Jurkat, Clone E6-1 (cell line): ENCODE results near the gene B3GNT8.
"Not testable (repeated sequence)": the region's sequence is repeated elsewhere in the genome, so short reads cannot be mapped to it uniquely, and the experiment has no call there.

ENCODE experiments used
- DNase-seq: peaks from one replicate; pipeline ENCODE4 v3.0.0-alpha.2; 2011; ENCODE audit warnings: low read depth, low spot score
- H3K4me3 ChIP-seq: 2 replicates; pipeline ENCODE4 v1.5.1; 2011; ENCODE audit warnings: mild to moderate bottlenecking, low read length, control low read depth, moderate library complexity

The B3GNT8 gene

DNA sequence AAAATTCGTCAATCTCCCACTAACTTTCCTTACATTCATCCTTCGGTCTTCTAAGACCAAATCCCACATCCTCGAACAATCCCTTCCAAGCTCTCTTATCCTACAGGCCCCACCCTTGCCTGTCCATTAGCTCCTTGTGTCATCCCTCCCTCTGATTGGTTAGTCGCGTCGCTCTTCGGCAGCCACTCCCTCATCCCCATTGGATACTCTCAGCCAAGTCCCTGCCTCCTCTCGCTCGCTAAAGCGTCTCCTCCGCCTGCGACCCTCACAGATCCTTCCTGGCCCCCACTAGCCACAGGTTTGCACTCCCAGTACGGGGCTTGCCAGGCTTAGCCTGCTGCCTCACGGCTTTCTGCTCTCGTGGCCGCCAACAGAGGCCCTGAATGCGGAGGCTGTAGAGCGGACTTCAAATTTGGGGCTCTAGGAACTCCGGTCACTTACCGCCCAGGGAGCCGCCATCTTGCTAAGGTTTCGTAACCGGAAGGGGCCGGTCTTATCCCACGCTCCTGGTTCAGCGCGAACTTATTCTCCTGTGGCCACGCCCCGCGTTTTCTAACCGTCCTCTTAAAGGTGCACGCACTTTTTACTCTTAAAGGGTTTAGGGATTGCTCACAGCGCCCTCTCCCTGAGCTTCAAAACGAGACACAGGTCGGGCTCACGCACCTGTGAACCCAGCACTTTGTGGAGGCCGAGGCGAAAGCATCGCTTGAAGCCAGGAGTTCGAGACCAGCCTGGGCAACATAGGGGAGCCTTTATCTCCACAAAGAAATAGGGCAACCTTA, 12.5 kb upstream of the B3GNT8 start, which contains the start of gene DMAC2:
Gene DMAC2, minus strand, starts transcription at position 472 of the 782 bp plus-strand sequence. Its CDS starts 13 bp downstream, at position 459.
- peak within 1 kb of the TSS; percentile 92 for H3K4me3 ChIP-seq
- peak; percentile 99 for DNase-seq

DNA sequence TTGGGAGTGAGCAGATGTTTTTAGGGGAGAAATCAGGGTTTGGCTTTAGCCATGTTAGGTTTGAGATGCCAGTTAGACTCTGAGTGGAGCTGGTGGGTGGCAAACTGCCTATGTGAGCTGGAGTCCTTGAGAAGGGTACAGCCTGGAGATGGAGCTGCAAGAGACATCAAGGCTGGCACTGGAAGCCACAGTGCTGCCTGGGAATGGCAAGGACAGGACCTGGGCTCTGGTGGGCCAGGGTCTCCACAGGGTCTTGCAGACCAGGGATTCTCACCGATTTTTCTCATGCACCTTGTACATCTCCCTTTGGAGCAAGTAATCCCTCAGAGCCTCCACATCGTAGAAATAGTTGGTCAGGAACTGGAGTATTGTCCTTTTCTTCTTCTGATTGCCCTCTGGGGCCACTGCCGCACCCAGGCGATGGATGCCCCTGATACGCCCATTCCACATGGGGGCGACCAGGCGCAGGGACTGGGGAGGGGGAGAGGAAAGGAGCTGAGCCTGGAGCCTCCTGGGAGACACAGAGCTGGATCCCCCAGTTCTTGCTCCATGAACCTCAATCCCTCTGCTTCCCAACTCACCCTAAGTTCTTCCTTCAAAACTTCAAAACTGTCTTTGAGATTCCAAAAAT, 10.9 kb upstream of the B3GNT8 start:
- no peak overlapping the region for H3K4me3 ChIP-seq
- DNase-seq: no peak

DNA sequence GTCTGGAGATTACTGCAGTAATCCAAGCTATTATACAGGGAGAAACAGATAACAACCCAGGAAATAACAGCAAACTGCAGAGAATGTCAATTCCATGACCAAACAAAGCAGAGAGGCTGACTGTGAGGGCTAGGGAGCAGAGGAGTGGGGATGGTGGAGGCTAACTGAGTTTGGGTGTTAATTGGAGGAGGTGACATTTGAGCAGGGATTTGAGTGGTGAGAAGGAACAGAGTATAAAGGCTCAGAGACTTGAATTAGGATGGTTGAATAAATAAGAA, 9.4 kb upstream of the B3GNT8 start:
- H3K4me3 ChIP-seq: no peak overlapping the region
- no peak for DNase-seq

DNA sequence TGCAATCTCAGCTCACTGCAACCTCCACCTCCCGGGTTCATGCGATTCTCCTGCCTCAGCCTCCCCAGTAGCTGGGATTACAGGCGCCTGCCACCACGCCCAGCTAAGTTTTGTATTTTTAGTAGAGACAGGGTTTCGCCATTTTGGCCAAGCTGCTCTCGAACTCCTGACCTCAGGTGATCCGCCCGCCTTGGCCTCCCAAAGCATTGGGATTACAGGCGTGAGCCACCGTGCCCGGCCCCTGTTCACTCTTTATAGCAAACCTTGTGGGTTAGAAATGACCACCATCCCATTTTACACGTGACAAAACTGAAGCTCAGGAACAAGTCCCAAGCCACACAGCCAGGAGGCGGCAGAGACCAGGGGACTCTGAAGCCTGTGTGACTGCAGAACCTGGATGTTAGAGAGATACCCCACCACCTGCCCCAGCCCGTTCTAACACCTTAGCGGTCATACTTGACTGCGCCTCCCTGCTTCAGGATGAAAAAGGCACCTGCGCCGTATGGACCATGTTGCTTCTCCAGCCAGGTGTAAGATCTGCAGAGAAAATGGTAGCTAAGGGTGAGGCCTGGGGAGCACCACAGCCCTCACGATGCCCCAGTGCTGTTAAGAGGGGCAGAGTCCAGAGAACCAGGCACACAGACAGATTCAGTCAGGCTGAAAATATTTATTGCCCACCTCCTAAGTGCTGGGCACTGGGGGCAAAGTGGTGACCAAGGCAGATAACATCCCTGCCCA, 8.9 kb upstream of the B3GNT8 start:
- no peak for DNase-seq
- no peak overlapping the region for H3K4me3 ChIP-seq

DNA sequence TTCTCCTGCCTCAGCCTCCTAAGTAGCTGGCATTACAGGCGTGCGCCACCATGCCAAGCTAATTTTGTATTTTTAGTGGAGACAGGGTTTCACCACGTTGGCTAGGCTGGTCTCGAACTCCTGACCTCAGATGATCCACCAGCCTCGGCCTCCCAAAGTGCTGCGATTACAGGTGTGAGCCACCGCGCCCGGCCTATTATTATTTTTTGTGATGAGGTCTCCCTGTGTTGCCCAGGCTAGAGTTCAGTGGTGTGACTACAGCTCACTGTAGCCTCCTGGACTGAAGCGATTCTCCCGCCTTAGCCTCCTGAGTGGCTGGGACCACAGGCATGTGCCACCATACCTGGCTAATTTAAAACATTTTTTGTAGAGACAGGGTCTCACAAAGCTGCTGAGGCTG, 8.2 kb upstream of the B3GNT8 start:
- H3K4me3 ChIP-seq, DNase-seq: not testable (repeated sequence)

DNA sequence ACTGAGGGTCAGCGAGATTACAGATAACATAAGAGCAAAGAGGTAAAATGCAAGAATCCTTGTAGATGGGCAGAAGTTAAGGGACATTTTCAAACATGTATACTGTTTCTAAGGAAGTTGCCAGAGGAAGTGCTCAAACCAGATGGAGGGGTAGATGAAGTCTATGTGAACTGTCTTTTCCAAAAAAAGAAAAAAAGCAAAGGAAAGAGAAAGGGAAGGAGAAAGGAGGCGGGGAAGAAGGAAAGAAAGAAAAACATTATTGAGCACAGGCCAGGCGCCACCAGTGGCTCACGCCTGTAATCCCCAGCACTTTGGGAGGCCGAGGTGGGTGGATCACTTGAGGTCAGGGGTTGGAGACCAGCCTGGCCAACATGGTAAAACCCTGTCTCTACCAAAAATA, 7.3 kb upstream of the B3GNT8 start:
- no peak overlapping the region for H3K4me3 ChIP-seq
- no peak for DNase-seq

DNA sequence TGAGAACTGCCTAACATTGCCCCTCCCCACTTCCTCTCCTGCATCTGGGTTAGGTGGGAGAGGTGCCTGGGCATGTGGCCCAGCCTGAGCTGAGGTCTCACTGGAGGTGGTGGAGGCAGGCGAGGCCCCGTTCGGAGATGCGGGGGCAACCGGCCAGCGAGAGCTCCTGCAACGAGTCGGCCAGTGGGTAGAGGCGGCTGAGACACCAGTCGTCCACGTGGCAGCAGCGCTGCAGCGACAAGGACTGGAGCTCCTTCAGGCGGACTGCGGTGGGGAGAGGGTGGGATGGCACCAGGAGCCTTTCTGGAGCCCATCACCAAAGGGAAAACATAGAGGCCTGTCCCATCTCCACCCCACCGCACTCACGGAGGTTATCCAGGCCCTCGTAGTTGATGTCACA, 6.0 kb upstream of the B3GNT8 start:
- DNase-seq: no peak
- no peak overlapping the region for H3K4me3 ChIP-seq

DNA sequence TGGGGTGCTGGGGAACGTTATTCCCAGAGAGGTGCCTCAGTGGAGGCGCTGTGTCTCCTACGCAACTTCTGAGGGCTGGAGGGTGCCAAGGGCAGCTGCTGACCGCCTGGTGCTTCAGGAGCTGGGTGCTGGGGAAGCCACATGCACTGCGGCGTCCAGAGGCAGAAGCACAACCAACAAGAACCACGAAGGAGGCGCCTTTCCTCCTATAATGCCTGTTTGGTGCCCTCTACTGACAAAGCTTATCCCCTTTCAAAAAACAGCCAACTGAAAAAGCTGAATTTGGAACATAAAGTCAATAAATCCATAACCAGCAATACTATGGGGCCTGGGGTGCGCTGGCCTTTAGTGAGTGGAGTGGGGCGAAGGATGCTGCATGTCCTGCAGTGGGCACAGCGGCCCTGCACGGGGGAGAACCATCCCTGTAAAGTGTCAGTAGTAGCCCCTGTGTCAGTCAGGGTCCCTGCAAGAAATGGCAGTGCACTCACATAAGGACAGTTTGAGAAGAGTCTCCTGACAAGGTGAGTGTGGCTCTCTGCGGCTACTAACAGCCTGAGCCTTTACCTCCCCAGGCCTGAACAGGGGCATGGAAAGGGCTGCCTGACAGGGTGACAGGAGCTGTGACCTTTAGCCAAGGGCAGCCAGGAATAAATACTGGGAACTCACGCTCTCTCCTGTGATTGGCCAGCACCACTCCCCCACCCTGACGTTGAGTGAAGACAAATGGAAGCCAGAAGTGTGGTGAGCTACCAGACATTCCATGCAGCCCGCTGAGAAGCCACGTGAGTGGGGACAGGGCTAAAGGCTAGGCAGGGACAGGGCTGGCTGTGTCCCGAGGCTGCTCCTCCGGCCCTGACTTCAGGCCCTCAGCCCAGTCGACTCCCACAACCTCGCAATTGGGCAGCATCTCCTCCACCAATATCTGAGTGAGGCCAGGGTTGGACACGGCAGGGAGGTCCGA, 4.5 kb upstream of the B3GNT8 start:
- DNase-seq: no peak
- H3K4me3 ChIP-seq: no peak overlapping the region

DNA sequence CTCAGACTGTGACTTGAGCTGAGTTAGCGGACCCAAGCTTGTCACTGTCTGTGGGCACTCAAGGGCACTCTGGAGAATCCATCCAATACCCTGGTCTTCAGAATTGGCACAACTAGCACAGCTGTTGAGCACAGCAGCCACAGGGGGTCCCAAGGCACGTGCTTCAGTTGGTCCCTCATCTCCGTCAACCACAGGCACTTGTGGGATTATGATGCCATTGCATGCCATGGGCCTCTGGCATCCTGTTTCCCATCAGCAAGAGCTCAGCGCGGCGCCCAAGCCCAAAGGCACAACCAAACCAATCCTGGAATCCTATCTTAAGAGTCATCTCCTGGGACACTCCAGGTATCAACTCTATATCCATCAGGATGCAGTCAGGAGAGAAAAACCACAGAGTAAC, 3.7 kb upstream of the B3GNT8 start:
- H3K4me3 ChIP-seq: no peak overlapping the region
- no peak for DNase-seq

DNA sequence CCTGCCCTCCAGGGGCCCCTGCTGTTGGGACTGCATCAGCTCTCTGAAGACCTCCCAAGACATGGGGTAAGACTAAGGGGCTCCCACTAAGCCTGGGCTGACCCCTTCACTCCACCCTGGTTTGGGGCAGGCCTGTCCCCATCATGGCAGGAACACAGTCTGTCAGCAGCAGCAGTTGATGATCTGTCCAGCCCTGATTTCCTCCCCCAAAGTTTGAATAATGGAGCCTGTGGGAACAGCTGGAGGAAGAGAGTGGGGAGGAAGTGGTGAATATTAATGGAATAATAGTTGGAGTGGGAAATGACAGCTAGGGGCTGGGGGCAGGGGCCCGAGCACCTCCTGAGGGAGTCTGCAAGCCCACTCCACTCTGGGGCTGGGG, 1.3 kb upstream of the B3GNT8 start:
- H3K4me3 ChIP-seq: no peak overlapping the region
- no peak for DNase-seq

DNA sequence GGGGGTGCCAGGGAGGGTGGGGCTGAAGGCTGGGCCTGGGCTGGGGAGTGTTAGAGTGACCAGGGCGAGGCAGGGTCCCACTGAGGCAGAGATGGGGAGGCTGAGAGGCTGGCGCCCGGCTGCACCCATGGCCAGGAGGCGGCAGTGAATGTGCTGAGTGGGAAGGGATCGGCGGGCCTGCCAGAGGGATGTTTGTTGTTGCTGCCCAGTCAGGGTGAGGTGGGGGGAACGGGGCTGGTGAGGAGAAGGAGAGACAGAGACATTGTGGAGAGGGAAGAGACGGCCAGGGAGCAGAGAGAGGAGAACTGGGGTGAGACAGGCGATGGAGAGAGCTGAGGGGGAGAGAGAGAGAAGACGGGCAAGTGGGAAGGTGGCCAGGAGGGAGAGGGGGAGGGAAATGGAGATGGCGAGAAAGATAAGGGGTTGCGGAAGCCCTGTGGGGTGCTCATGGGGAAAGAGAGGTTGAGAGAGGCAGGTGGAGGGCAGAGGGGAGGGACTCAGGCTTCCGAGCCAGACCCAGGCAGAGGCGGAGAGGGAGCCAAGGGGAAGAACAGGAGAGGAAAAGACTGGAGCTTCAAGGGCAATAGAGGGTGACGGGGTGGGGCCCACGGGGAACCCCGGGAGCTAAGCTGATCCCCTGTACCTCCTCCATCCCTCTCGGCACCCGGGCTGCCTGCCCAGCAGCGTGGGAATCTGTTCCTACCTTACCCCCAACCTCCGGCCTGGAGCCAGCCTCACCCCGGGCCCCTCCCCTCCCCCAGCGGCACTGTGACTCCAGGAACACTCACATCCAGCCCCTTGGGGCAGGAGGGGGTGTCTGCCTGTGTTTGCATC, 690 bp upstream of the B3GNT8 start:
- DNase-seq: no peak
- H3K4me3 ChIP-seq: no peak overlapping the region

DNA sequence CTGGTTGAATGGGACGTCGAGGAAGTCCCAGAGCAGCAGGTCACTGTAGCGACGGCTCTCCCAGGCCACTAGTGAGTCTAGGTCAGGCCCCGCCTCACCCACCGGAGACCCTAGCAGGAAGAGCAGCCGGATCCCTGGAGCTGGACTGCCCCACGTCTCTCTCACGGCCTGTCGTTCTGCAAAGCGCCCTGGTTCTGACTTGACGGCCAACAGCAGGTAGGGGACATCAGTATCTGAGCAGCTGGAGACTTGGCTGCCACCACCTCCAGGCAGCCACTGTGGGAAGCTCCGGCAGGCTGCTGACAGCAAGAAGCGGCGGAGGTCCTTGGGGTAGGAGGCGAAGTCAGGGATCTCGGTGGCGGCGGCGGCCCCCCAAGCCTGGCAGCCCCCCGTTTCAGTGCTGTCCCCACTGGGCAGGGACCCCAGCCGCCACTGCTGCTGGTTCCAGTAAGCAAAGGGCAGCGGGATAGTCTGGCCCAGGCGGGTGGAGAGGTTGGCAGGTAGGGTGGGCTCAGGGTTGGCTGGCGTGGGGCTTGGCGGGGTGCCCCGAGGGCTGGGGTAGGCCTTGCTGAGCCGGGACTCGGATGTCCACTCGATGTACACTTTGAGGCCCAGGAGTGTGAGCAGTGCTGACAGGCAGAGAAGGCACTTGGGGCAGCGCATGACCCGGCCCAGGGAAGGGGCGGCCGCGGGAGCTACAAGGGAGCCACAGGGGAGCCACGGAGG, 895 bp downstream of the B3GNT8 start:
- no peak overlapping the region for H3K4me3 ChIP-seq

DNA sequence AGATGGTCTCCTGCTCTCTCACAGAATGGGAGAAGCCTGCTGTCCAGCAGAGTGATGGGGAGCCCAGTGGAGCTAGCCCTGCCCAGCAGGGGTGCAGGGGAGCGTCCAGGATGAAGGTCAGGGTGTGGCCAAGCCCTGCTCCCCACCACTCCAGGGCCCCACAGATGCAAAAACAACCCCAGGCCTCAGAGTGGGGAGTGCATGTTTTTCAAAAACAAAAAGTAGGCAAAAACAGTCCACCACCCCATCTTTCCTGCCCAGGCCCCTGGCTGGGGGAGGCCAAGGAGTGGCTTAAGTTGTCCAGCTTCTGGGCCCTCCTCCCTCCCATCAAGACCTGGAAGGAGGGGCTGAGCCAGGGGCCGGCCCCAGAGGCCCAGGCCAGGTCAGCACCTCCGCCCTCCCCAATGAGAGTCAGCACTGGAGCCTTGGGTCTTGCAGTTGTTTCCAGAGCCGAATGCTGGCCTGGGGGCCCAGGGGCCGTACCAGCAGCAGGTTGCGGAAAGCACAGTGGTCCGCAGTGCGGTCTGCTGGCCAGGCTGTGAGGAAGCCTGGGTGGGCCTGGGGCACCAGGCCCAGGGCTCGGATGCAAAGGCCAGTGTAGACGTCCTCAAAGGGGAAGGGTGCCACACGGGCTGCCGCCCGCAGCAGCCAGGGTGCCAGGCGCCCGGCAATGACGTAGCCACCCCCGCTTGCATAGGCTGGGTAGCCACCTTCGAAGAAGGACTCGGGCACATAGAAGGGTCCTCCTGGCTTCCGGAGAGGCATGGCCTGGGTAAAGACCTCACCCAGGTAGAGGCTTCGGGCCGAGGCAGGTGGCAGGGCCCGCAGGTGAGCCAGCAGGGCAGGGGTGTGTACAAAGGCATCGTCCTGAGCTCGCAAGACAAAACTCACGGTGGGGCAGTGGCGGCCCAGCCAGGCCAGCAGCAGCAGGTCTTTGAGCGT, 1.7 kb downstream of the B3GNT8 start:
- no peak for DNase-seq
- no peak overlapping the region for H3K4me3 ChIP-seq

More for the DNA sequence above, 895 bp downstream of the B3GNT8 start:
- DNase-seq: no peak

DNA sequence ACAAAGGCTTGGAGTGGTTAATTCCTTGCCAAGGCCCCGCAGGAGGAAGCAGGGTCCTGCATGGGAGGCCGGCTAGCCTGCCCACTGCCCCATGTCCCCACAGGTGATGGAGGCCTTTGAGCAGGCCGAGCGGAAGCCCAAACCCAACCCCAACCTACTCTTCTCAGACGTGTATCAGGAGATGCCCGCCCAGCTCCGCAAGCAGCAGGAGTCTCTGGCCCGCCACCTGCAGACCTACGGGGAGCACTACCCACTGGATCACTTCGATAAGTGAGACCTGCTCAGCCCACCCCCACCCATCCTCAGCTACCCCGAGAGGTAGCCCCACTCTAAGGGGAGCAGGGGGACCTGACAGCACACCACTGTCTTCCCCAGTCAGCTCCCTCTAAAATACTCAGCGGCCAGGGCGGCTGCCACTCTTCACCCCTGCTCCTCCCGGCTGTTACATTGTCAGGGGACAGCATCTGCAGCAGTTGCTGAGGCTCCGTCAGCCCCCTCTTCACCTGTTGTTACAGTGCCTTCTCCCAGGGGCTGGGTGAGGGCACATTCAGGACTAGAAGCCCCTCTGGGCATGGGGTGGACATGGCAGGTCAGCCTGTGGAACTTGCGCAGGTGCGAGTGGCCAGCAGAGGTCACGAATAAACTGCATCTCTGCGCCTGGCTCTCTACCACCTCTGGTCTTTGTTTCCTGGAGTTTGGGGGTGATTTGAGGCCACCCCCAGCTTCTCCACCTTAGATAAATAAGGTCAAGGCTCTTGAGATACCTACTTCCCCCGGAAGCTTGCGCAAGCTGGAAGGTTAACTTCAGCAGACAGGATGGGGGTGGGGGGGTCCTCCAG, 2.6 kb downstream of the B3GNT8 start:
- DNase-seq: no peak
- no peak overlapping the region for H3K4me3 ChIP-seq

DNA sequence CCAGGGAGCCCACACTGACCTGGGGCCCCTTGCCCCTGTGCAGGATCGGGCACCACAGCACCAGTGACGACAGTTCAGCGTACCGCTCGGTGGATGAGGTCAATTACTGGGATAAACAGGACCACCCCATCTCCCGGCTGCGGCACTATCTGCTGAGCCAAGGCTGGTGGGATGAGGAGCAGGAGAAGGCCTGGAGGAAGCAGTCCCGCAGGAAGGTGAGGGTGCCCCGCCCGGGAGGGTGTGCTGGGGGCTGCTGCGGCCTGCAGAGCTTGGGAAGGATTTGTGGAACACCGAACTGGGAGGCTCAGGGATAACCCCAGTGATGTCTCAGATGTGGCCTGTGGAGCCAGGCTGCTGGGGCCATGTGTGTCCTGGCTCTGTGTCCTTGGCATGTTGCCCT, 4.2 kb downstream of the B3GNT8 start:
- no peak overlapping the region for H3K4me3 ChIP-seq
- DNase-seq: no peak

DNA sequence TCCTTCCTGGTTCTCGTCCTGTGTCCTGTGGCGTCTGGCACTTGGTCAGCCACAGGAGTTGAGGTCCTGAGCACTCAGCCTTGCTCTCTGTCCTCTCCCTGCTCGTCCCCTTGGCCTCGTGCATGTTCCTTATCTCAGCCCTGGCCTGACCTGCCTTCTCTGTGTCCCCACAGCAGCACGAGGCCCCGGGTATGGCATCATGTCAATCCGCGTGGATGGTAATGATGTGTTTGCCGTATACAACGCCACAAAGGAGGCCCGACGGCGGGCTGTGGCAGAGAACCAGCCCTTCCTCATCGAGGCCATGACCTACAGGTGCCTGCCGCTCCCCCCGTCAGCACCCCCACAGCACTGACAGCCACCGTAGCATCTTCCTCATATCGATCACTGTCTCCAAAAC, 4.7 kb downstream of the B3GNT8 start:
- DNase-seq: no peak
- H3K4me3 ChIP-seq: no peak overlapping the region
